Panc1 (cell line): ENCODE measurements around the gene MAB21L3.

Experiments
- CTCF ChIP-seq: fragments of 450-650 bp; IDR thresholded peaks from 2 replicates; pipeline ENCODE4 v1.5.1; 2017; ENCODE audit warnings: mild to moderate bottlenecking
- POLR2AphosphoS5 ChIP-seq: IDR thresholded peaks from 2 replicates; pipeline ENCODE4 v1.6.1; 2012; ENCODE audit warnings: mild to moderate bottlenecking, low read depth, low read length, moderate library complexity

- TF ChIP-seq CTCF (no peak), POLR2AphosphoS5 (no peak)
Measured at GRCh38 chr1:116178837-116179236, 67.6 kb downstream of the MAB21L3 start.
